HG03342 (cell line): ENCODE results near the gene TUFT1.

Source experiments
- ATAC-seq: cut with Tn5 transposase; IDR thresholded peaks from one replicate; pipeline ENCODE4 v1.9.1; 2021; ENCODE audit warnings: mild to moderate bottlenecking, moderate library complexity; ENCODE audit not compliant: unreplicated experiment

TUFT1 gene

GRCh38 chr1:151536499-151536898 is 3.6 kb upstream of the TUFT1 start:
- no peak for ATAC-seq

GRCh38 chr1:151537112-151537511 is 3.0 kb upstream of the TUFT1 start:
- no peak for ATAC-seq

- peak; percentile 33 for ATAC-seq
Observed at GRCh38 chr1:151539321-151540020, 638 bp upstream of the TUFT1 start.

- ATAC-seq = no peak
Observed at GRCh38 chr1:151540982-151541377, 871 bp downstream of the TUFT1 start.

- ATAC-seq = no peak
Observed at GRCh38 chr1:151541752-151542151, 1.6 kb downstream of the TUFT1 start.

- ATAC-seq = no peak
Observed at GRCh38 chr1:151542710-151543129, 2.6 kb downstream of the TUFT1 start.

- ATAC-seq = no peak
Observed at GRCh38 chr1:151545542-151545941, 5.4 kb downstream of the TUFT1 start.

GRCh38 chr1:151546011-151546925 is 6.2 kb downstream of the TUFT1 start:
- no peak for ATAC-seq

- no peak for ATAC-seq
Observed at GRCh38 chr1:151547119-151547899, 7.2 kb downstream of the TUFT1 start.

- no peak for ATAC-seq
Observed at GRCh38 chr1:151547900-151548230, 7.8 kb downstream of the TUFT1 start.

GRCh38 chr1:151549199-151549598 is 9.1 kb downstream of the TUFT1 start:
- no peak for ATAC-seq

GRCh38 chr1:151553659-151554058 is 13.6 kb downstream of the TUFT1 start:
- ATAC-seq = no peak

GRCh38 chr1:151556052-151556451 is 15.9 kb downstream of the TUFT1 start:
- no peak for ATAC-seq

GRCh38 chr1:151562661-151563060 is 22.6 kb downstream of the TUFT1 start:
- no peak for ATAC-seq

GRCh38 chr1:151563376-151563775 is 23.3 kb downstream of the TUFT1 start:
- no peak for ATAC-seq

- ATAC-seq = no peak
Observed at GRCh38 chr1:151565502-151566189, 25.5 kb downstream of the TUFT1 start.

GRCh38 chr1:151568626-151569088 is 28.5 kb downstream of the TUFT1 start:
- ATAC-seq = no peak

GRCh38 chr1:151570819-151571218 is 30.7 kb downstream of the TUFT1 start:
- ATAC-seq = no peak

- no peak for ATAC-seq
Observed at GRCh38 chr1:151574575-151575529, 34.7 kb downstream of the TUFT1 start.

GRCh38 chr1:151577173-151577572 is 37.1 kb downstream of the TUFT1 start:
- no peak for ATAC-seq
